B cell (primary cell): ENCODE measurements around the gene NDEL1. TPM values are rescaled to one million over a fixed set of nuclear protein-coding genes. Genes with fewer than 3 reads are reported as not detected.

ENCODE experiments used
- ATAC-seq: fragments of 200-7000 bp; cut with Tn5 transposase; one replicate; pipeline ENCODE4 v1.10.0; 2021; ENCODE audit warnings: low read depth, mild to moderate bottlenecking, moderate number of reproducible peaks, moderate library complexity
- CTCF ChIA-PET: fragments of 350-600 bp; sonication (Branson Sonifier 250); formaldehyde crosslinking; loops from one replicate; lab custom pipeline; 2021; ENCODE audit warnings: antibody characterized with exemption, inconsistent platforms; lab: Charles Lee
- POLR2A ChIA-PET: fragments of 350-600 bp; sonication (Branson Sonifier 250); formaldehyde crosslinking; loops from one replicate; lab custom pipeline; 2021; ENCODE audit warnings: antibody characterized with exemption; lab: Charles Lee
- DNase-seq: peaks from one replicate; pipeline ENCODE4 v3.0.0; 2013
- H2AFZ ChIP-seq: 2 replicates; pipeline ENCODE4 v1.6.1; 2012; ENCODE audit warnings: mild to moderate bottlenecking, low read depth, low read length; ENCODE audit not compliant: insufficient read depth, poor library complexity, severe bottlenecking
- H3K27ac ChIP-seq, 2 donors: 1 replicate in 1 of 2; 2 replicates in 1 of 2; pipeline ENCODE4 v1.5.1; 2012 to 2013; ENCODE audit warnings: low read length in 2 of 2, mild to moderate bottlenecking in 2 of 2, moderate library complexity in 1 of 2
- H3K27me3 ChIP-seq, 4 experiments: fragments of 200-600 bp in 1 of 4; sonication (generic) in 1 of 4; replicated peaks in 1 of 4; 1 replicate in 2 of 4; 2 replicates in 2 of 4; pipeline versions ENCODE4 v1.6.1 to v1.7.0; 2013 to 2016; ENCODE audit warnings: low read length in 3 of 4, mild to moderate bottlenecking in 2 of 4, mixed read lengths in 1 of 4, moderate library complexity in 1 of 4; ENCODE audit not compliant: insufficient read depth in 4 of 4, control insufficient read depth in 3 of 4; ENCODE audit errors: control extremely low read depth in 1 of 4
- H3K36me3 ChIP-seq, 2 experiments: replicated peaks in 1 of 2; 1 replicate in 1 of 2; 2 replicates in 1 of 2; pipeline versions ENCODE4 v1.6.1 to v1.7.1; 2013; ENCODE audit warnings: low read length in 1 of 2; ENCODE audit not compliant: insufficient read depth in 2 of 2, control insufficient read depth in 1 of 2; ENCODE audit errors: control extremely low read depth in 1 of 2, extremely low read depth in 1 of 2
- H3K4me1 ChIP-seq, 2 donors: fragments of 200-600 bp in 1 of 2; sonication (generic) in 1 of 2; 1 replicate in 1 of 2; 2 replicates in 1 of 2; pipeline versions ENCODE4 v1.5.1 to v1.6.1; 2013 to 2017; ENCODE audit warnings: low read length in 2 of 2; ENCODE audit not compliant: control insufficient read depth in 2 of 2, insufficient read depth in 2 of 2
- H3K4me2 ChIP-seq: replicated peaks from 2 replicates; pipeline ENCODE3; 2012; ENCODE audit warnings: mild to moderate bottlenecking, low read depth, low read length; ENCODE audit not compliant: poor library complexity, severe bottlenecking
- H3K4me3 ChIP-seq, 5 experiments: fragments of 200-600 bp in 1 of 5; sonication (generic) in 1 of 5; 1 replicate in 3 of 5; 2 replicates in 2 of 5; pipeline versions ENCODE4 v1.5.1 to v1.7.0; 2011 to 2016; ENCODE audit warnings: low read length in 4 of 5, mild to moderate bottlenecking in 4 of 5, low read depth in 2 of 5, control low read depth in 1 of 5, moderate library complexity in 1 of 5; ENCODE audit not compliant: insufficient read depth in 1 of 5; ENCODE audit errors: control extremely low read depth in 1 of 5, extremely low read depth in 1 of 5
- H3K79me2 ChIP-seq: fragments of 200-600 bp; sonication (generic); one replicate; pipeline ENCODE4 v1.6.0; 2016; ENCODE audit warnings: low read length; ENCODE audit not compliant: control insufficient read depth, insufficient read depth
- H3K9ac ChIP-seq: fragments of 200-600 bp; sonication (generic); 2 replicates; pipeline ENCODE4 v1.6.1; 2017; ENCODE audit warnings: mild to moderate bottlenecking, low read length, moderate library complexity
- H3K9me3 ChIP-seq, 3 donors: one replicate each; pipeline versions ENCODE4 v1.6.1 to v1.7.1; 2013; ENCODE audit warnings: low read length in 2 of 3; ENCODE audit not compliant: control insufficient read depth in 2 of 3, insufficient read depth in 1 of 3; ENCODE audit errors: control extremely low read depth in 1 of 3
- H4K20me1 ChIP-seq: 2 replicates; pipeline ENCODE4 v1.6.0; 2012; ENCODE audit warnings: mild to moderate bottlenecking, low read length; ENCODE audit not compliant: insufficient read depth, control insufficient read depth, poor library complexity, severe bottlenecking
- H3K27ac Mint-ChIP-seq: one replicate; pipeline ENCODE4 v1.8.0; 2021; ENCODE audit warnings: mixed read lengths
- H3K27me3 Mint-ChIP-seq: one replicate; pipeline ENCODE4 v1.8.0; 2021; ENCODE audit warnings: mixed read lengths
- H3K4me1 Mint-ChIP-seq: one replicate; pipeline ENCODE4 v1.8.0; 2021; ENCODE audit warnings: mixed read lengths
- H3K4me3 Mint-ChIP-seq: one replicate; pipeline ENCODE4 v1.8.0; 2021; ENCODE audit warnings: mixed read lengths
- H3K9me3 Mint-ChIP-seq: one replicate; pipeline ENCODE4 v1.8.0; 2022; ENCODE audit warnings: mixed read lengths; ENCODE audit not compliant: insufficient read depth
- CTCF ChIP-seq: fragments of 200-600 bp; IDR thresholded peaks from one replicate; pipeline ENCODE4 v1.8.0; 2022; ENCODE audit warnings: antibody characterized with exemption, mild to moderate bottlenecking
- EZH2 ChIP-seq: IDR thresholded peaks from 2 replicates; pipeline ENCODE4 v1.6.1; 2012; ENCODE audit warnings: borderline replicate concordance, low read depth, mild to moderate bottlenecking, moderate library complexity, low read length; ENCODE audit not compliant: insufficient read depth, poor library complexity, severe bottlenecking
- WGBS: methylation state at CpG from one replicate; pipeline ENCODE4 v1.1.5; 2013; ENCODE audit warnings: missing lambda C conversion rate; ENCODE audit not compliant: insufficient coverage; 5-methylcytosine and 5-hydroxymethylcytosine counted together
- intact Hi-C: fragments of 100-400 bp; cut with micrococcal nuclease; formaldehyde crosslinking; loops from one replicate; pipeline ENCODE4 v1.10.0; 2022
- polyA plus RNA-seq: library from polyadenylated mRNA; depleted of rRNA; stranded (reverse); fragments of >200 nt; gene quantifications from 2 replicates; pipeline ENCODE4 v1.2.3, GENCODE V29; 2012
- total RNA-seq, 2 donors: library from RNA; stranded (reverse); fragments of 120-200 nt in 1 of 2; gene quantifications; 1 replicate in 1 of 2; 2 replicates in 1 of 2; pipeline versions ENCODE4 v1.2.3 to v1.2.4, GENCODE V29; 2013 to 2022

NDEL1 gene
- total and polyA plus RNA-seq, 2 donors (not counting 1 experiment from before 2014, with no cell fraction given) = 30.2 to 108 TPM

GRCh38 chr17:8492121-8492520 lies 56.4 kb downstream of the NDEL1 start:
- POLR2A ChIA-PET = interaction anchor here (0.6 kb wide), 1 partner anchor 474 kb away, joined by 5 read pairs; the partner anchor contains the start of gene PIK3R5
- no peaks in the 10 kb centered on the region for H3K4me1 ChIP-seq
- no peak overlapping the region for H2AFZ ChIP-seq
- intact Hi-C loops = no loop called here
- H3K27ac Mint-ChIP-seq = no peak overlapping the region
- no peaks in the 10 kb centered on the region for H3K27me3 Mint-ChIP-seq
- no peaks in the 10 kb centered on the region for H3K4me1 Mint-ChIP-seq
- H3K27me3 ChIP-seq = no peaks in the 10 kb centered on the region
- CTCF ChIA-PET = no interaction called here
- no peak for ATAC-seq
- H3K9ac ChIP-seq = no peak overlapping the region
- no peak for DNase-seq
- no peaks in the 10 kb centered on the region for H4K20me1 ChIP-seq
- H3K4me2 ChIP-seq = no peak overlapping the region
- peaks cover 0 to 5% of the 10 kb centered on the region in 2 experiments for H3K36me3 ChIP-seq
- no peaks in the 10 kb centered on the region for H3K79me2 ChIP-seq
- H3K4me3 ChIP-seq = no peak overlapping the region
- no peak for TF ChIP-seq EZH2
- TF ChIP-seq CTCF = no peak
- H3K27ac ChIP-seq = no peak overlapping the region
- peaks cover 0 to 14% (median 0%) of the 10 kb centered on the region in 3 donors for H3K9me3 ChIP-seq
- no peak overlapping the region for H3K4me3 Mint-ChIP-seq
- H3K9me3 Mint-ChIP-seq = peaks cover 2% of the 10 kb centered on the region
- WGBS = 97% methylated on average over 10 of the region's 17 CpGs

GRCh38 chr17:8494021-8494420 lies 58.3 kb downstream of the NDEL1 start:
- WGBS = 90% methylated on average over 10 of the region's 12 CpGs
- Mint-ChIP-seq H3K9me3 (peaks cover 2% of the 10 kb centered on the region), H3K27me3 (no peaks in the 10 kb centered on the region), H3K4me1 (no peaks in the 10 kb centered on the region), H3K27ac (no peak overlapping the region), H3K4me3 (no peak overlapping the region)
- no peak overlapping the region for H3K27ac ChIP-seq
- intact Hi-C loops = no loop called here
- CTCF ChIA-PET = interaction anchor here (0.6 kb wide), 1 partner anchor 246 kb away, joined by 6 read pairs; no protein-coding TSS in a partner anchor
- DNase-seq (no peak), ATAC-seq (no peak)
- no peaks in the 10 kb centered on the region for H3K79me2 ChIP-seq
- no peaks in the 10 kb centered on the region for H3K4me1 ChIP-seq
- H3K27me3 ChIP-seq = no peaks in the 10 kb centered on the region
- peaks cover 0 to 12% (median 0%) of the 10 kb centered on the region in 3 donors for H3K9me3 ChIP-seq
- no peak overlapping the region for H3K9ac ChIP-seq
- no peak overlapping the region for H3K4me3 ChIP-seq
- POLR2A ChIA-PET = no interaction called here
- H3K36me3 ChIP-seq = peaks cover 0 to 2% of the 10 kb centered on the region in 2 experiments
- no peak overlapping the region for H2AFZ ChIP-seq
- no peak overlapping the region for H3K4me2 ChIP-seq
- H4K20me1 ChIP-seq = no peaks in the 10 kb centered on the region
- no peak for TF ChIP-seq CTCF
- no peak for TF ChIP-seq EZH2
